Neural cell (in vitro differentiated cells): ENCODE measurements around the gene NUDT9. TPM values are rescaled to one million over a fixed set of nuclear protein-coding genes. Genes with fewer than 3 reads are reported as not detected.

Experiments used
- H2AFZ ChIP-seq: fragments of 200-600, 300-800 bp; sonication (generic), shearing (Covaris generic); 2 replicates; pipeline ENCODE4 v1.6.0; 2014; ENCODE audit warnings: low read depth, mild to moderate bottlenecking, antibody characterized with exemption, low read length, moderate library complexity
- H3F3A ChIP-seq: fragments of 200-600 bp; shearing (Covaris generic); 2 replicates; pipeline ENCODE4 v1.6.1; 2016; ENCODE audit warnings: mild to moderate bottlenecking, moderate library complexity, mixed read lengths, antibody characterized with exemption, low read length; ENCODE audit not compliant: insufficient read depth, poor library complexity, severe bottlenecking
- H3K27ac ChIP-seq: fragments of 200-600, 300-800 bp; sonication (generic), shearing (Covaris generic); 2 replicates; pipeline ENCODE4 v1.5.1; 2014; ENCODE audit warnings: mild to moderate bottlenecking, low read length, moderate library complexity
- H3K27me3 ChIP-seq: fragments of 300-800, 200-600 bp; sonication (generic), shearing (Covaris generic); 2 replicates; pipeline ENCODE4 v1.6.0; 2014; ENCODE audit warnings: mild to moderate bottlenecking, low read depth, low read length, moderate library complexity; ENCODE audit not compliant: insufficient read depth
- H3K36me3 ChIP-seq: fragments of 300-800, 200-600 bp; sonication (generic), shearing (Covaris generic); 2 replicates; pipeline ENCODE4 v1.5.1; 2014; ENCODE audit warnings: mild to moderate bottlenecking, antibody characterized with exemption, low read length, moderate library complexity; ENCODE audit not compliant: insufficient read depth
- H3K4me2 ChIP-seq: fragments of 300-800, 200-600 bp; sonication (generic), shearing (Covaris generic); 2 replicates; pipeline ENCODE4 v1.6.0; 2014; ENCODE audit warnings: mild to moderate bottlenecking, low read length
- H3K4me3 ChIP-seq: fragments of 300-800, 200-600 bp; sonication (generic), shearing (Covaris generic); 2 replicates; pipeline ENCODE4 v1.5.1; 2014; ENCODE audit warnings: mild to moderate bottlenecking, low read length, moderate library complexity
- H3K79me2 ChIP-seq: fragments of 200-600 bp; shearing (Covaris generic); replicated peaks from 2 replicates; pipeline ENCODE4 v1.6.0; 2014; ENCODE audit warnings: mild to moderate bottlenecking, low read length, moderate library complexity; ENCODE audit not compliant: insufficient read depth
- H3K9ac ChIP-seq: fragments of 300-800, 200-600 bp; sonication (generic), shearing (Covaris generic); 2 replicates; pipeline ENCODE4 v1.6.1; 2016; ENCODE audit warnings: mild to moderate bottlenecking, low read length, mixed read lengths
- H3K9me2 ChIP-seq: fragments of 200-600 bp; shearing (Covaris generic); 2 replicates; pipeline ENCODE4 v1.6.1; 2016; ENCODE audit warnings: mild to moderate bottlenecking, low read length, mixed read lengths; ENCODE audit not compliant: insufficient read depth
- H3K9me3 ChIP-seq: fragments of 200-600, 300-800 bp; sonication (generic), shearing (Covaris generic); 2 replicates; pipeline ENCODE4 v1.6.1; 2016; ENCODE audit warnings: mild to moderate bottlenecking, mixed run types, low read length, moderate library complexity, mixed read lengths
- H4K20me1 ChIP-seq: fragments of 200-600 bp; shearing (Covaris generic); 2 replicates; pipeline ENCODE4 v1.6.1; 2016; ENCODE audit warnings: mild to moderate bottlenecking, mixed run types; ENCODE audit not compliant: insufficient read depth
- CTCF ChIP-seq: fragments of 450-650 bp; IDR thresholded peaks from 2 replicates; pipeline ENCODE4 v1.5.1; 2014; ENCODE audit warnings: antibody characterized with exemption, mild to moderate bottlenecking, moderate library complexity; ENCODE audit not compliant: poor library complexity, severe bottlenecking
- EP300 ChIP-seq: fragments of 450-650 bp; conservative IDR thresholded peaks from 2 replicates; pipeline ENCODE4 v1.6.1; 2014; ENCODE audit warnings: antibody characterized with exemption, mild to moderate bottlenecking, moderate library complexity; ENCODE audit not compliant: poor library complexity, severe bottlenecking
- EZH2 ChIP-seq: fragments of 200-600, 300-800 bp; shearing (Covaris generic), sonication (generic); IDR thresholded peaks from 2 replicates; pipeline ENCODE4 v1.6.1; 2014; ENCODE audit warnings: antibody characterized with exemption, low read length, borderline replicate concordance, mild to moderate bottlenecking; ENCODE audit not compliant: insufficient read depth, poor library complexity, severe bottlenecking
- MXI1 ChIP-seq: fragments of 450-650 bp; conservative IDR thresholded peaks from 2 replicates; pipeline ENCODE4 v1.6.1; 2014; ENCODE audit warnings: antibody characterized with exemption, mild to moderate bottlenecking; ENCODE audit not compliant: poor library complexity, severe bottlenecking
- POLR2AphosphoS5 ChIP-seq: IDR thresholded peaks from 2 replicates; pipeline ENCODE4 v1.6.1; 2012
- RAD21 ChIP-seq: fragments of 450-650 bp; conservative IDR thresholded peaks from 2 replicates; pipeline ENCODE4 v1.6.1; 2014; ENCODE audit warnings: antibody characterized with exemption, mild to moderate bottlenecking, moderate library complexity
- REST ChIP-seq: IDR thresholded peaks from 2 replicates; pipeline ENCODE4 v1.6.1; 2012; ENCODE audit warnings: borderline replicate concordance
- SMC3 ChIP-seq: fragments of 450-650 bp; conservative IDR thresholded peaks from 2 replicates; pipeline ENCODE4 v1.6.1; 2014; ENCODE audit warnings: antibody characterized with exemption, mild to moderate bottlenecking, moderate library complexity; ENCODE audit not compliant: poor library complexity
- TAF1 ChIP-seq: IDR thresholded peaks from 2 replicates; pipeline ENCODE4 v1.6.1; 2012; ENCODE audit warnings: low read depth
- polyA plus RNA-seq: library from polyadenylated mRNA; depleted of rRNA; stranded (reverse); fragments of >200 nt; gene quantifications from 2 replicates; pipeline ENCODE4 v1.2.3, GENCODE V29; 2014

The NUDT9 gene
- polyA plus RNA-seq, 1 donor from 2014 or later: 25.5 TPM

- no peak overlapping the region for H3K4me2 ChIP-seq
- no peaks in the 10 kb centered on the region for H4K20me1 ChIP-seq
- H2AFZ ChIP-seq: no peak overlapping the region
Observed at GRCh38 chr4:87420276-87420830, 2.0 kb upstream of the NUDT9 start.

More at GRCh38 chr4:87420276-87420830, 2.0 kb upstream of the NUDT9 start:
- H3K27me3 ChIP-seq: no peaks in the 10 kb centered on the region
- H3K36me3 ChIP-seq: no peaks in the 10 kb centered on the region
- no peak overlapping the region for H3K9ac ChIP-seq
- no peaks in the 10 kb centered on the region for H3K9me2 ChIP-seq
- TF ChIP-seq RAD21: no peak
- no peak for TF ChIP-seq EP300
- TF ChIP-seq EZH2: no peak
- TF ChIP-seq CTCF: no peak
- TF ChIP-seq TAF1: no peak
- no peak for TF ChIP-seq MXI1
- no peak for TF ChIP-seq POLR2AphosphoS5
- no peak for TF ChIP-seq SMC3
- TF ChIP-seq REST: no peak
- H3K9me3 ChIP-seq: no peaks in the 10 kb centered on the region
- H3K79me2 ChIP-seq: peaks cover 23% of the 10 kb centered on the region
- H3F3A ChIP-seq: no peaks in the 10 kb centered on the region
- no peak overlapping the region for H3K4me3 ChIP-seq
- H3K27ac ChIP-seq: no peak overlapping the region
